OCI-M1 (cell line): Measurements from ENCODE around the gene CABP7.

Experiments
- DNase-seq: peaks from one replicate; lab custom pipeline; 2025; lab: John Stamatoyannopoulos, UW

CABP7 gene

DNA sequence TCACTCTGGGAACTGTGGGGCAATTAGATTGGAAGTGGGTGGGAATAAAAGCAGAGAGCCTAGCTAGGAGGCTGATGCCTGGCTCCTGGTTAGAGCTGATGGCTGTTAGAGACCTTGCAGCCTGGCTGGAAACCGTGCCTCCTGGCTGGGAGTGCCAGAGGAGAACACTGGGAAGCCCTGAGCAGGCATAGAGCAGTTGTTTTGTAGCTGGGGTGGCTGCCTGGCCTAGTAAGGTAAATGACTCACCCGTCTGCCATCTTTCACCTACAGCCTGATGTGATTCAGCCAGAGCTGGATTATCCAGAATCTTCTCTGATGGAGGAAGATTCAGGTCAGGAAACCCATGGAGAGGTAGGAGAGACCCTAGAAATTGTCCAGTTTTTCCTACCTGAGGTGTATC, 53.4 kb downstream of the CABP7 start:
- DNase-seq = no peak

DNA sequence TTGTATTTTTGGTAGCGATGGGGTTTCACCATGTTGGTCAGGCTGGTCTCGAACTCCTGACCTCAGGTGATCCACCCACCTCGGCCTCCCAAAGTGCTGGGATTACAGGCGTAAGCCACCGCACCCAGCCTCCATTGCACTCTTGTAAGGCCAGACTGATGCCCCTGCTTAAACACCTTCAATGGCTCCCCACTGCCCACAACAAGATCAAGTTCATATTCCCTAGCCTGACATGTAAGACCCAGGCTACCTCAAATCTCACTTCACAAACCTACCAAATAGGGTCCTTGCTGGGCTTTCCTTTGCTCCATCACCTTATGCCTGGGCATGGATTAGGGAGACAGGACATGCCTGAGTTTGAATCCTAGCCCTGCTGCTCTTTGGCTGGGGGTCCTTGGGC, 60.4 kb downstream of the CABP7 start:
- no peak for DNase-seq

DNA sequence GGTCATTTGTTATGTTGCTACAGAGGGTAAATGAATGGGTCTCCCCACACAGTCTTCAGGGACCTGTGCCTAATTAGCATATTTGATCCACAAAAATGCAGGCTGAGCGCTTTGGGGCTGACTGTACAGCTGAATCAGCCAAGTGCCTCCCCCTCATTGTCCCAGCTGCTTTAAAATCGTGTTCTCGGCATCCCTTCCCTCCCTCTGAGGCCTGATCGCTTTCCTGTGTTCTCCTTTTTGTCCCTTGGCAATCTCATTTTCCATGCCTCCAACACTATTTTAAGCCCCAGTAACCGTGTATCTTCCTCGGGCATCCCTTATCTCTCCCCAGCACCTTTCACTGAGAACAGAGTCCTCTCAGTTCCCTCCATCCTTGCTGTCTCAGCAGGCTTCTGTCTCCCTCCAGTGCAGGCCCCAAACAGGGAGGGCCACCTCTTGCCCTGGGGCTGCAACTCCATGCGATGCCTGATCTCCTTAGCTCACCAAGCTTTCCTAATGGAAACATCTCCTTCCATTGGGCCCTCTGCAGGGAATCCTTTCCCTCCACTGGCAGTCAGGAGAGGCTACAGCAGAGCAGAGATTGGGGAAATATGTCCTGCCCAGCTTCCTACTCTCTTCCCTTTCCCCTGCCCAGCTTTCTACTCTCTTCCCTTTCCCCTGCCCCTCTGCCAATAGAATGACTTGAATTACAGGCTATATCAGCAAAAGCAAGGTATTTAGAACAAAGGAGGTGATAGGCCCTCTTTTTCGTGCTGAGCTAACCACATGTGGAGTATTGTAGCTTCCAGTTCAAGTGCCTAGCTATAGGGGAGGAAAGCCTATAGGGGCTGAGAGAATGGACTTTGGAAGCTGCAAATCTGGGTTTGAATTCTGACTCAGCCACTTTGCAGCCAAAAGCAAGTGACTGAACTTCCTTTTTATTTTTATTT, 61.2 kb downstream of the CABP7 start:
- peak; percentile 89 for DNase-seq
